ENCODE data around the gene CYB5D1.

CYB5D1 gene

GRCh38 chr17:7850701-7851437, 6.9 kb upstream of the CYB5D1 start:
- Histone ChIP-seq H3K4me3 (no peak overlapping the region), H3K27ac (peak overlapping the region in 1 of 2 donors; percentile 15)
- no peak for DNase-seq (ENCODE audit: low spot score)
- no peak for TF ChIP-seq CTCF (IDR thresholded peaks at IDR 0.05)

GRCh38 chr17:7851438-7852261, 6.2 kb upstream of the CYB5D1 start:
- Histone ChIP-seq H3K4me3 (peak overlapping the region; percentile 18), H3K27ac (peak overlapping the region in 1 of 2 donors; percentile 30)
- DNase-seq (ENCODE audit: low spot score): peak; percentile 89
- TF ChIP-seq CTCF (IDR thresholded peaks at IDR 0.05): peak; percentile 97

- Histone ChIP-seq H3K27ac (peak overlapping the region in 1 of 2 donors; percentile 30), H3K4me3 (no peak overlapping the region)
- no peak for TF ChIP-seq CTCF (IDR thresholded peaks at IDR 0.05)
- DNase-seq (ENCODE audit: low spot score): no peak
These were observed 5.5 kb upstream of the CYB5D1 start for GRCh38 chr17:7852262-7852670.

GRCh38 chr17:7852919-7853690, 4.7 kb upstream of the CYB5D1 start:
- H3K27ac ChIP-seq: no peak overlapping the region
- TF ChIP-seq CTCF (IDR thresholded peaks at IDR 0.05): no peak
- no peak overlapping the region for H3K4me3 ChIP-seq
- peak; percentile 71 for DNase-seq (ENCODE audit: low spot score)

- no peak for TF ChIP-seq CTCF (IDR thresholded peaks at IDR 0.05)
- H3K4me3 ChIP-seq: no peak overlapping the region
- DNase-seq (ENCODE audit: low spot score): peak; percentile 71
- H3K27ac ChIP-seq: no peak overlapping the region
These were observed 4.1 kb upstream of the CYB5D1 start for GRCh38 chr17:7853691-7854038.

GRCh38 chr17:7854078-7854777, 3.6 kb upstream of the CYB5D1 start:
- H3K4me3 ChIP-seq: peak overlapping the region; percentile 80
- peak; percentile 72 for DNase-seq (ENCODE audit: low spot score)
- no peak overlapping the region for H3K27ac ChIP-seq
- TF ChIP-seq CTCF (IDR thresholded peaks at IDR 0.05): no peak
